DND-41 (cell line): ENCODE results near the gene SCAMP5.

Source experiments
- CTCF ChIP-seq: IDR thresholded peaks from 2 replicates; pipeline ENCODE4 v1.5.1; 2012; ENCODE audit warnings: borderline replicate concordance, low read length, moderate library complexity, mild to moderate bottlenecking; ENCODE audit not compliant: poor library complexity, severe bottlenecking; ENCODE audit errors: extremely low read depth
- EZH2 ChIP-seq: IDR thresholded peaks from 3 replicates; pipeline ENCODE4 v1.6.1; 2012; ENCODE audit warnings: borderline replicate concordance, low read depth, mild to moderate bottlenecking, moderate library complexity, low read length, inconsistent platforms; ENCODE audit not compliant: severe bottlenecking

- no peak for TF ChIP-seq CTCF
- no peak for TF ChIP-seq EZH2
Observed at GRCh38 chr15:75059607-75060006, 64.2 kb downstream of the SCAMP5 start.
